ENCODE measurements around the gene TSSC4.

Gene TSSC4

GRCh38 chr11:2421226-2421994 lies 20.9 kb downstream of the TSSC4 start:
- Histone ChIP-seq H3K4me3 (ENCODE audit: low read depth, low read length) (no peak overlapping the region), H3K4me1 (ENCODE audit: control insufficient read depth, insufficient read depth, low read length, unreplicated experiment) (no peaks in the 10 kb centered on the region), H2AFZ (ENCODE audit: low read length, unreplicated experiment) (no peak overlapping the region), H3K27ac (ENCODE audit: low read depth, low read length) (no peak overlapping the region), H3K36me3 (ENCODE audit: insufficient read depth, low read length) (no peaks in the 10 kb centered on the region), H3K79me2 (ENCODE audit: control insufficient read depth, insufficient read depth, low read length, unreplicated experiment) (no peaks in the 10 kb centered on the region), H3K27me3 (ENCODE audit: insufficient read depth, low read length) (no peaks in the 10 kb centered on the region)

- no peaks in the 10 kb centered on the region for H3K36me3 ChIP-seq (ENCODE audit: insufficient read depth, low read length)
- H3K4me3 ChIP-seq (ENCODE audit: low read depth, low read length) = no peak overlapping the region
- no peaks in the 10 kb centered on the region for H3K4me1 ChIP-seq (ENCODE audit: control insufficient read depth, insufficient read depth, low read length, unreplicated experiment)
- no peaks in the 10 kb centered on the region for H3K79me2 ChIP-seq (ENCODE audit: control insufficient read depth, insufficient read depth, low read length, unreplicated experiment)
- H2AFZ ChIP-seq (ENCODE audit: low read length, unreplicated experiment) = no peak overlapping the region
- no peak overlapping the region for H3K27ac ChIP-seq (ENCODE audit: low read depth, low read length)
- no peaks in the 10 kb centered on the region for H3K27me3 ChIP-seq (ENCODE audit: insufficient read depth, low read length)
Measured at GRCh38 chr11:2421996-2422395, 21.4 kb downstream of the TSSC4 start.

DNA sequence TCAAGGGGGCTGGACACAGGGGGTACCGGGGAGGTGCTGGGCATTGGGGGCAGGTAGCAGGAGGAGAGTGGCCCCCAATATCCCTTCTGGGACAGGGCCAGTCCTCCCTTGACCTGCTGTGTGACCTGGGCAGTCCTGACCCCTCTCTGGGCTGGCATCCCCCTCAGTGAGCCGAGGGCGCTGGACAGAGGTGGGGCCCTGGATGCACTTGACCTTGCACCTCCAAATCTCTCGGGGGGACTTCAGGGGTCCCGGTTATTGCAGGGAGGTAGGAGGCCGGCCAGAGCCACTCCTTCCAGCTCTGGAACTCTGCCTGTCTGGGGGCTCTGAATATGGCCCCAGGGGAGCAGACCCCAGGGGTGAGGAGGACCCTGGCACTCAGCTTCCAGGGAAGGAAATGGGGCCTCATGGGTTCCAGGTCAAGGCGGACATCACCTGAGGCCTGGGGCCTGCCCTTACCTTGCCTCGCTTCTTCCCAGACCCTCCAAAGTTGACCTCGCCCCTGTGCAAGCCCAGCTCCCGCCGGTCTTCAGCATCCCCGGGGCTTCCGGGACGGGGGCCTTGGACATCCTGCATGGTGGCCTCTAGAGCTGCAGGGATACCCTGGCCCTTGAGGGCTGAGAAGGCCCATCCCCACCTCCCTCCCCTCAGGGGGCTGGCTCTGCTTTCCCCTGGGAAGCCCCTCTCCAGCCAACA lies 22.1 kb downstream of the TSSC4 start:
- Histone ChIP-seq H3K4me3 (ENCODE audit: low read depth, low read length) (no peak overlapping the region), H3K27ac (ENCODE audit: low read depth, low read length) (no peak overlapping the region), H3K27me3 (ENCODE audit: insufficient read depth, low read length) (no peaks in the 10 kb centered on the region), H3K79me2 (ENCODE audit: control insufficient read depth, insufficient read depth, low read length, unreplicated experiment) (no peaks in the 10 kb centered on the region), H2AFZ (ENCODE audit: low read length, unreplicated experiment) (no peak overlapping the region), H3K36me3 (ENCODE audit: insufficient read depth, low read length) (no peaks in the 10 kb centered on the region), H3K4me1 (ENCODE audit: control insufficient read depth, insufficient read depth, low read length, unreplicated experiment) (no peaks in the 10 kb centered on the region)

DNA sequence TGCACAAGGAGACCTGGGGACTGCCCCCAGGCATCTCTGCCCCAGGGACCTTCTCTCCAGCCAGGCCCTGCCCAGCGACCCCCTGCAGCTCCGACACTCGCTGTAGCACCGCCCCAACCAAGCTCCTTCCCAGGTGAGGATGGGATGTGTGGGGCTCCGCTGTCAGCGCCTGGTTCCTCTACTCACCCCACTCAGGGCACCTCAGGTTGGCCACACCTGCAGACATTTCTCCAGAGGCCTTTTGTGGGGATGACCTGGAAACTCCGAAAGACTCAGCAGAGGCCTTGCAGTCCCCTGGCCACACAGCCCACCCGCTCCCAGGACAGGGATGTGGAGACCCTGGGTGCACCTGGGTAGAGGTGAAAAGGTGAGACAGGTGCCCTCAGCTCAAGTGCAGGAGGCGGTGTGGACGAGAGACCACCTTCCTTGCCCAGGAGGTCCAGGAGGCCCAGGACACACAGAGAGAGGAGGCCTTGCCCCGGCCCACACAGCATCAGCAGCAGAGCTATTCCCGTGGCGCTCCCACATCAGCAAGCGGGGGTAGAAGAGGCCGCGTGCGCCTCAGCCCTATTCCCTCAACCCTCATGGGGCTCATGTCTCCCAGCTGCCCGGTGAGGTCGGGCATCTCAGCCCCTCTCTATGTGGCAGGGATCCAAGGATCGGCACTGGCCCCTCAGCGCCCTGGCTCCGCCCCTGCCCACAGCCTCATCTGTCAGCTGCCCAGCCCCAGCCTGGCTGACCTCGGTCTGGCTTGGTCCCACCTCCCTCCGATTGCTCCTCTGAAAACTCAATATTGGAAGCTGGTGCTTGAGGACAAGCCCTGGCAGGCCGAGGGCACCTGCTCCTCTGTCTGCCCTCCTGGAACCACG lies 22.8 kb downstream of the TSSC4 start:
- Histone ChIP-seq H3K4me1 (ENCODE audit: control insufficient read depth, insufficient read depth, low read length, unreplicated experiment) (no peaks in the 10 kb centered on the region), H3K4me3 (ENCODE audit: low read depth, low read length) (no peak overlapping the region), H3K36me3 (ENCODE audit: insufficient read depth, low read length) (no peaks in the 10 kb centered on the region), H3K27ac (ENCODE audit: low read depth, low read length) (no peak overlapping the region), H3K27me3 (ENCODE audit: insufficient read depth, low read length) (no peaks in the 10 kb centered on the region), H3K79me2 (ENCODE audit: control insufficient read depth, insufficient read depth, low read length, unreplicated experiment) (no peaks in the 10 kb centered on the region), H2AFZ (ENCODE audit: low read length, unreplicated experiment) (no peak overlapping the region)

GRCh38 chr11:2424811-2425495 lies 24.4 kb downstream of the TSSC4 start:
- no peak overlapping the region for H3K4me3 ChIP-seq (ENCODE audit: low read depth, low read length)
- H3K27ac ChIP-seq (ENCODE audit: low read depth, low read length) = no peak overlapping the region
- H3K79me2 ChIP-seq (ENCODE audit: control insufficient read depth, insufficient read depth, low read length, unreplicated experiment) = no peaks in the 10 kb centered on the region

GRCh38 chr11:2425506-2425905 lies 25.0 kb downstream of the TSSC4 start:
- no peaks in the 10 kb centered on the region for H3K4me1 ChIP-seq (ENCODE audit: control insufficient read depth, insufficient read depth, low read length, unreplicated experiment)
- H2AFZ ChIP-seq (ENCODE audit: low read length, unreplicated experiment) = no peak overlapping the region
- no peak overlapping the region for H3K4me3 ChIP-seq (ENCODE audit: low read depth, low read length)
- no peaks in the 10 kb centered on the region for H3K36me3 ChIP-seq (ENCODE audit: insufficient read depth, low read length)
- H3K79me2 ChIP-seq (ENCODE audit: control insufficient read depth, insufficient read depth, low read length, unreplicated experiment) = no peaks in the 10 kb centered on the region
- H3K27ac ChIP-seq (ENCODE audit: low read depth, low read length) = no peak overlapping the region
- no peaks in the 10 kb centered on the region for H3K27me3 ChIP-seq (ENCODE audit: insufficient read depth, low read length)

More at GRCh38 chr11:2424811-2425495, 24.4 kb downstream of the TSSC4 start:
- Histone ChIP-seq H3K4me1 (ENCODE audit: control insufficient read depth, insufficient read depth, low read length, unreplicated experiment) (no peaks in the 10 kb centered on the region), H3K36me3 (ENCODE audit: insufficient read depth, low read length) (no peaks in the 10 kb centered on the region), H3K27me3 (ENCODE audit: insufficient read depth, low read length) (no peaks in the 10 kb centered on the region), H2AFZ (ENCODE audit: low read length, unreplicated experiment) (no peak overlapping the region)

DNA sequence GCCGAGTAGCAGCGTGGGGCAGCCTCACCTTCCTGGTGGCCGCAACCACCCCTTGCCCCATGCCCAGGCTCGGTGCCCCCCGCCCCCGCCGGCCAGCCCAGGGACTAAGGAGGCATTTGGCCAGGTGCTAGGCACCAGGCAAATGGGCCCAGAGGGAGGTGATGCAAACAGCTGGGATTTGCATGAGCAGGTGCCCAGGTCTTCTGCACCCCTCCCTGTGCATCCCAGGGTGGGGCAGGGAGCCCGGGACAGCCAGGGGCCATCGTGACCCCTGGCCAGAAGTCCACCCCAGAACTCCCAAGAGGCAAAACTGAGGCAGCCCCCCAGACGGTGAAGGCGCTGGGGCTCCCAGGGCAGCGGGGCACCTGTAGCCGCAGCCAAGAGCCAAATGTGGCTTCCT lies 25.7 kb downstream of the TSSC4 start:
- no peaks in the 10 kb centered on the region for H3K79me2 ChIP-seq (ENCODE audit: control insufficient read depth, insufficient read depth, low read length, unreplicated experiment)
- no peak overlapping the region for H2AFZ ChIP-seq (ENCODE audit: low read length, unreplicated experiment)
- no peak overlapping the region for H3K27ac ChIP-seq (ENCODE audit: low read depth, low read length)
- no peaks in the 10 kb centered on the region for H3K36me3 ChIP-seq (ENCODE audit: insufficient read depth, low read length)
- no peaks in the 10 kb centered on the region for H3K4me1 ChIP-seq (ENCODE audit: control insufficient read depth, insufficient read depth, low read length, unreplicated experiment)
- no peaks in the 10 kb centered on the region for H3K27me3 ChIP-seq (ENCODE audit: insufficient read depth, low read length)
- no peak overlapping the region for H3K4me3 ChIP-seq (ENCODE audit: low read depth, low read length)

DNA sequence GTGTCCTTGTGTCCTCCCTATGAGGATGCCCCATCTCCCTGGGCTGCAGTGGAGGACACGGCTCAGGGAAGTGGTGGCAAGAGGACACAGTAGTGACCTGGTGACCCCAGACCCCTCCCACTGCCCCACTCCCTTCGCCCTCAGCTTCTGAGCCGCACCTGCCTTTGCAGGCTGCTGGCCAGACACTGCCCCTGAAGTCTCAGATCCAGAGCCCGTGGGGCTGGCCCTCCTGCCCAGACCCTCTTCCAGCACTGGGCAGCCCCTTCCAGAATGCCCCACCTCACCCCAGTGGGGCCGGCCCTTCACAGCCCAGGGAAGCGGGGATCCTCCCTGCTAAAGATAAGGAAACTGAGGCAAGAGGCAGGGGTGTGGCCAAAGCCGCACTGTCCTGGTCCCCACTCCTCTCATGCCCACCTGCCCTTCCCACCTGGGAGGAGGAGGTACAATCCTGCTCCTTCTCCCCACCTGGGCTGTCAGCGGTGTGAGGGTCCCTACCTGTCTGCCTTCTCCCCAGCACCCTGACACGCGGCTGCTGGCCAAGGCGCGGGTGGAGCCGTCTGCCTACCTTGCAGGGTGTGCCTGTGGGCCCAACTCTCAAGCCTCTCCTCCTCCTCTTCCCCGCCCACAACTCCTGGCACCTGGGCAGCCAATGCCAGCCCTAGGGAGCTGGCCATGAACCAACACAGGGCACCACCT lies 26.4 kb downstream of the TSSC4 start:
- H3K27me3 ChIP-seq (ENCODE audit: insufficient read depth, low read length) = no peaks in the 10 kb centered on the region
- no peaks in the 10 kb centered on the region for H3K79me2 ChIP-seq (ENCODE audit: control insufficient read depth, insufficient read depth, low read length, unreplicated experiment)
- H2AFZ ChIP-seq (ENCODE audit: low read length, unreplicated experiment) = no peak overlapping the region
- no peak overlapping the region for H3K27ac ChIP-seq (ENCODE audit: low read depth, low read length)
- H3K36me3 ChIP-seq (ENCODE audit: insufficient read depth, low read length) = no peaks in the 10 kb centered on the region
- H3K4me3 ChIP-seq (ENCODE audit: low read depth, low read length) = no peak overlapping the region
- H3K4me1 ChIP-seq (ENCODE audit: control insufficient read depth, insufficient read depth, low read length, unreplicated experiment) = no peaks in the 10 kb centered on the region

- H2AFZ ChIP-seq (ENCODE audit: low read length, unreplicated experiment) = no peak overlapping the region
- no peaks in the 10 kb centered on the region for H3K4me1 ChIP-seq (ENCODE audit: control insufficient read depth, insufficient read depth, low read length, unreplicated experiment)
- no peak overlapping the region for H3K4me3 ChIP-seq (ENCODE audit: low read depth, low read length)
- H3K36me3 ChIP-seq (ENCODE audit: insufficient read depth, low read length) = no peaks in the 10 kb centered on the region
- H3K27me3 ChIP-seq (ENCODE audit: insufficient read depth, low read length) = no peaks in the 10 kb centered on the region
- H3K27ac ChIP-seq (ENCODE audit: low read depth, low read length) = no peak overlapping the region
- no peaks in the 10 kb centered on the region for H3K79me2 ChIP-seq (ENCODE audit: control insufficient read depth, insufficient read depth, low read length, unreplicated experiment)
Measured at GRCh38 chr11:2427721-2428321, 27.3 kb downstream of the TSSC4 start.

All from ACC112 (cell line).